ENCODE data around the gene EFHD2.

GRCh38 chr1:15424146-15424667 lies 14.5 kb downstream of the EFHD2 start:
- TF ChIP-seq CTCF (IDR thresholded peaks at IDR 0.05) (no peak), POLR2A (IDR thresholded peaks at IDR 0.05) (no peak), POLR2AphosphoS5 (IDR thresholded peaks at IDR 0.05; ENCODE audit: insufficient read depth in 1 of 2, low read depth in 1 of 2) (no peak)

Measured in vagina (tissue), 2 donors.